NCI-H510A (cell line): Measurements from ENCODE around the gene FBN1.

Experiments
- DNase-seq: peaks from one replicate; lab custom pipeline; 2025; lab: John Stamatoyannopoulos, UW

FBN1 gene

GRCh38 chr15:48396020-48396419, 249.5 kb downstream of the FBN1 start:
- no peak for DNase-seq

- no peak for DNase-seq
These were observed 249.9 kb downstream of the FBN1 start for GRCh38 chr15:48395521-48396011.

- no peak for DNase-seq
These were observed 250.5 kb downstream of the FBN1 start for GRCh38 chr15:48394970-48395369.

- DNase-seq = no peak
These were observed 251.6 kb downstream of the FBN1 start for GRCh38 chr15:48393645-48394506.

- DNase-seq = no peak
These were observed 253.2 kb downstream of the FBN1 start for GRCh38 chr15:48392356-48392755.

GRCh38 chr15:48391950-48392349, 253.6 kb downstream of the FBN1 start:
- no peak for DNase-seq

- no peak for DNase-seq
These were observed 255.8 kb downstream of the FBN1 start for GRCh38 chr15:48389691-48390143.

- DNase-seq = no peak
These were observed 256.6 kb downstream of the FBN1 start for GRCh38 chr15:48388910-48389309.

- DNase-seq = no peak
These were observed 257.3 kb downstream of the FBN1 start for GRCh38 chr15:48388016-48388851.

- no peak for DNase-seq
These were observed 260.3 kb downstream of the FBN1 start for GRCh38 chr15:48385031-48385830.

- DNase-seq = no peak
These were observed 260.9 kb downstream of the FBN1 start for GRCh38 chr15:48384616-48385015.

GRCh38 chr15:48383031-48383430, 262.5 kb downstream of the FBN1 start:
- no peak for DNase-seq

- no peak for DNase-seq
These were observed 263.6 kb downstream of the FBN1 start for GRCh38 chr15:48381861-48382260.

- DNase-seq = no peak
These were observed 265.3 kb downstream of the FBN1 start for GRCh38 chr15:48380198-48380597.

GRCh38 chr15:48375767-48376166, 269.7 kb downstream of the FBN1 start:
- no peak for DNase-seq

GRCh38 chr15:48374472-48374871, 271.0 kb downstream of the FBN1 start:
- DNase-seq = no peak

- DNase-seq = no peak
These were observed 271.6 kb downstream of the FBN1 start for GRCh38 chr15:48373821-48374451.

- DNase-seq = no peak
These were observed 273.5 kb downstream of the FBN1 start for GRCh38 chr15:48371961-48372360.

GRCh38 chr15:48371550-48371949, 274.0 kb downstream of the FBN1 start:
- DNase-seq = no peak

GRCh38 chr15:48370460-48370859, 275.0 kb downstream of the FBN1 start:
- DNase-seq = no peak

- DNase-seq = no peak
These were observed 278.0 kb downstream of the FBN1 start for GRCh38 chr15:48367483-48367882.
